Measurements from ENCODE around the gene PDLIM1. TPM values are rescaled to one million over a fixed set of nuclear protein-coding genes. Genes with fewer than 3 reads are reported as not detected.

Gene PDLIM1
- total and polyA plus RNA-seq, 5 donors, result 159 to 227 (median 172) TPM

DNA sequence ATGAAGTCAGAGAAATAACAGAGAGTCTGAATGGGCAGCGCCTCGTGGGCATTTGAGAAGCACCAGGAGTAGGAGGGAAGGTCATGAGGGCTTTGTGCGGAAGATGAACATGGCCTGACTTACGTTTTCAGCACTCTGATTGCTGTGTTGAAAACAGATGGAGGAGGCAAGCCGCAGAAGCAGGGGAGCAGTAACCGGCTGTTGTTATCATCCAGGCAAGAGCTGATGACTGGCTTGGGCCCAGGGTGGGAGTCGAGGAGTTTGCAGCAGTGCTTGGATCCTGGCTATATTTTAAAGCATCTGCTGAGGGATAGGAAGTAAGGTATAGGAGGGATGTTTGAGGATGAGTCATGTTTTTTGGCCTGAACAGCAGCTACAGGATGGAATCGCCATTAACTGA is 12.7 kb upstream of the PDLIM1 start:
- intact Hi-C loops (cut with DNase I), result no loop called here
- DNase-seq, result no peak
- Histone ChIP-seq H3K4me3 (ENCODE audit: low read length) (no peak overlapping the region), H3K27me3 (ENCODE audit: control insufficient read depth, insufficient read depth) (no peaks in the 10 kb centered on the region), H3K27ac (ENCODE audit: low read length) (no peak overlapping the region), H3K4me1 (ENCODE audit: control insufficient read depth, insufficient read depth, low read length) (peaks cover 2% of the 10 kb centered on the region), H3K9me3 (ENCODE audit: control insufficient read depth, low read length) (no peaks in the 10 kb centered on the region)
- ATAC-seq, result no peak
- 49% methylated on average over 8 of the region's 8 CpGs for WGBS

DNA sequence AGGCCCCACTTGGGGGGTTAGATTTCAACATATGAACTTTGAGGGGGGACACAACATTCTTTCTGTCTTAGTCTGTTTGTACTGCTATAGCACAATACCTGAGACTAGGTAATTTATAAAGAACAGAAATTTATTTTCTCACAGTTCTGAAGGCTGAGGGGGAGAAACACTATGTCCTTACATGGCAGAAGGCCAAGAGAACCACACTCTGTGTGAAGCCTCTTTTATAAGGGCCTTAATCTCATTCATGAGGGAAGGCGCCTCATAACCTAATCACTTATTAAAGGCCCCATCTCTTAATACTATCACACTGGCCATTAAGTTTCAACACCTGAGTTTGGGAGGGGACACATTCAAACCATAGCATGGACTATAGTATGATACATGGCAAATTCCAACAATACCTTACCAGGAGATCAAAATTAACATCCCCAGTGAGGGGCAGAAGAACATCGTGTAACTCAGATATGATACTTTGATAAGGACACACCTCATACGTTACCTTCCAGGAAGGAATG is 9.3 kb upstream of the PDLIM1 start:
- DNase-seq (no peak), ATAC-seq (no peak)
- Histone ChIP-seq H3K4me3 (ENCODE audit: low read length) (no peak overlapping the region), H3K9me3 (ENCODE audit: control insufficient read depth, low read length) (no peaks in the 10 kb centered on the region), H3K4me1 (ENCODE audit: control insufficient read depth, insufficient read depth, low read length) (peaks cover 3% of the 10 kb centered on the region), H3K27me3 (ENCODE audit: control insufficient read depth, insufficient read depth) (no peaks in the 10 kb centered on the region), H3K27ac (ENCODE audit: low read length) (no peak overlapping the region)
- WGBS, result 71% methylated on average over 3 of the region's 3 CpGs
- intact Hi-C loops (cut with DNase I), result no loop called here

DNA sequence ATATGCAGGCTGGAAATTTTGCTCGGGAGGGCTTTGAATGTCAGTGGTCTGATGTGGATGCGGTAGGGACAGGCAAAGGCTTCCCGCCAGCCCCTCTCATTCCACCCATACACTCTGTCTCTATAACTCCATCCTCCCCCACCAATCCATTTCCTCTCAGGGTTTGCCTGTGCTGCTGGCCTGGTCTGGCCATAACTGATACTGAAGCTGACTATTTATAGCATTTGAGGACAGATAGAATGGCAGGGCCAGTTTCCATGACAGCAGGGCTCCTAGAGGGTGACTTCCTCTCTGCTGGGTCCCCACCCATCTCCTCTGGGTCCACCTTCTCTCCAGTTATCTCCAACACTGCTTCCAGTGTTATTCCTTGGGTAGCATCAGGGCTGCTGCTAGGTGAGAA is 6.6 kb upstream of the PDLIM1 start:
- H3K9me3 ChIP-seq (ENCODE audit: control insufficient read depth, low read length), result no peaks in the 10 kb centered on the region
- 52% methylated on average over 3 of the region's 3 CpGs for WGBS
- peak; percentile 64 to 79 for ATAC-seq
- no peak overlapping the region for H3K27ac ChIP-seq (ENCODE audit: low read length)
- H3K4me3 ChIP-seq (ENCODE audit: low read length), result no peak overlapping the region
- intact Hi-C loops (cut with DNase I), result no loop called here
- peak in 1 of 3 donors; percentile 38 for DNase-seq
- H3K27me3 ChIP-seq (ENCODE audit: control insufficient read depth, insufficient read depth), result no peaks in the 10 kb centered on the region
- peaks cover 3% of the 10 kb centered on the region for H3K4me1 ChIP-seq (ENCODE audit: control insufficient read depth, insufficient read depth, low read length)

DNA sequence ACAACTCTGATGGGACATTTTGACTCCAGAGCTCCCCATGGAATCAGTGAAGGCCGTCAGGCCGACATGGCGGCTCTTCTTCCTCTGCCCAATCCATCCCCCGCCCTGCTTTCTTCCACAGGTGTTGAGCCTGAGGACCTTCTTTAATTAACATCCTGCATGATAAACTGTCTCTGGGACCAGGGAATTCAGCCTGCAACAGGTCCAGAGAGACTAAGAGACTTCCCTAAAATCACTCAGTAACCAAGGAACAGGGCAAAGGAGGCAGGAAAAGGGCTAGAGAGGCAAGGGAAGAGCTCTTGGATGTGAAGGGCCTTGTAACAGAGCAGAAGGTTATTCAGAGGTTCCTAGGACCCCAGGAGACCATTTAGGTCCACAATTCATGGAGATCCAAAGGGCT is 6.0 kb upstream of the PDLIM1 start:
- peak overlapping the region; percentile 30 for H3K27ac ChIP-seq (ENCODE audit: low read length)

DNA sequence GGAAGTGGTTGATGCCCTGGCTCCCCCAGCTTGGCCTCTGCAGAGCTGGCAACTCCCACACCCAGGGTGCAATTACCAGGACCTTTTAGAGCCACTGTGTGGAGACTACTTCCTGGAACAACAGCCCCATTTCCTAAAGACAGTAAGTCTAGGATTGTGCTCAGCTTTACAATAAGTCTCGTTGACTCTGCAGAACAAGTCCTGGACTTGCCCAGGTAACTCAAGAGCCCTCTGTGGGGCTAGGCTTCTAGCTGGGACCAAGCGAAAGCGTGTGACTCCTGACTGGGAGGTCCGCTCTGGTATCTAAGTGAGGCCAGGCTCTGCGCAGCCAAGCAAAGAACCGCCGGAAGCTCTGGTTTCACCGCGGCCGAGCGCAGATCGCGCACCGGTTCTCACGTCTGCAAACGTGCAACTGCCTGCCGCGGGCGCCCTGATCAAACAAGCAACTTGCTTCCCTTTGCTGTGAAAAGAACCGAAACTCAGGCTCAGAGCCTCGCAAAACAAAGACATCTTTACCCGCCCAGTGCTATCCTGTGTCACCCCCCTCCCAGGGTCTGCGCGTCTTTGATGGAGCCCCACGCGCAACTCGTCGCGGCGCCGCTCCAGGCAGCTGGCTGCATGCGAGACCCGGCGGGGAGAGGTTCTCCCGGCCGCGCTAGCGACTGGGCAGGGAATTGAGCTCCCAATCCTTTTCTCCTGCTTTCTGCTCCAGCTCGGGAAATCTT is 4.4 kb upstream of the PDLIM1 start:
- ATAC-seq, result peak; percentile 23 to 32
- peak; percentile 38 to 79 (median 75) for DNase-seq
- peak overlapping the region; percentile 20 for H3K27ac ChIP-seq (ENCODE audit: low read length)
- intact Hi-C loops (cut with DNase I), result no loop called here
- H3K27me3 ChIP-seq (ENCODE audit: control insufficient read depth, insufficient read depth), result no peaks in the 10 kb centered on the region
- H3K9me3 ChIP-seq (ENCODE audit: control insufficient read depth, low read length), result no peaks in the 10 kb centered on the region
- H3K4me1 ChIP-seq (ENCODE audit: control insufficient read depth, insufficient read depth, low read length), result peaks cover 3% of the 10 kb centered on the region
- WGBS, result 4% methylated on average over 39 of the region's 39 CpGs
- peak overlapping the region; percentile 31 for H3K4me3 ChIP-seq (ENCODE audit: low read length)

More for the DNA sequence above, 6.0 kb upstream of the PDLIM1 start:
- H3K9me3 ChIP-seq (ENCODE audit: control insufficient read depth, low read length), result no peaks in the 10 kb centered on the region
- H3K27me3 ChIP-seq (ENCODE audit: control insufficient read depth, insufficient read depth), result no peaks in the 10 kb centered on the region
- H3K4me1 ChIP-seq (ENCODE audit: control insufficient read depth, insufficient read depth, low read length), result peaks cover 3% of the 10 kb centered on the region
- DNase-seq (peak in 1 of 3 donors; percentile 44), ATAC-seq (no peak)
- 95% methylated on average over 4 of the region's 4 CpGs for WGBS
- H3K4me3 ChIP-seq (ENCODE audit: low read length), result no peak overlapping the region
- intact Hi-C loops (cut with DNase I), result no loop called here

DNA sequence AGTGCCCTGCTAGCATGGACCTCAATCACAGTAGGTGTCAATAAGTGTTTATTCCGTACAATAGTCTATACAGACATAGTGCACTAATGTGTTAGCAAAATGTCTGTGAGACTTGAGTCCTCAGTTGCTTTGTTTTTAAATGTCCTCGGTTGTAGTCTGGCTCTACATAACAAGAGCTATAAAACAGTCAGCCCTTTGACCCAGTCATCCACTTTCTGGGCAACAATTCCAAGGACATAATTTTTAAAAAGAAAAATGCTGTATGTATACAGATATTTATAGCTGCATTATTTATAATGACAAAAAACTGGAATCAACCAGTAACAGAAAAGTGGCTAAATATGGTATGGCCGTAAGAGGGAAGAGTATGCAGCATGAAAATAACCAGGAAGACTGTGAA is 2.8 kb upstream of the PDLIM1 start:
- no peak for DNase-seq
- ATAC-seq, result no peak
- intact Hi-C loops (cut with DNase I), result loop anchor here in 1 of 4 donors (5.0 kb wide), 1 partner anchor 46 kb away; no protein-coding TSS in a partner anchor
- Histone ChIP-seq H3K9me3 (ENCODE audit: control insufficient read depth, low read length) (no peaks in the 10 kb centered on the region), H3K27ac (ENCODE audit: low read length) (no peak overlapping the region), H3K4me3 (ENCODE audit: low read length) (no peak overlapping the region), H3K27me3 (ENCODE audit: control insufficient read depth, insufficient read depth) (no peaks in the 10 kb centered on the region), H3K4me1 (ENCODE audit: control insufficient read depth, insufficient read depth, low read length) (peaks cover 3% of the 10 kb centered on the region)
- 86% methylated on average over 3 of the region's 3 CpGs for whole genome bisulfite sequencing

DNA sequence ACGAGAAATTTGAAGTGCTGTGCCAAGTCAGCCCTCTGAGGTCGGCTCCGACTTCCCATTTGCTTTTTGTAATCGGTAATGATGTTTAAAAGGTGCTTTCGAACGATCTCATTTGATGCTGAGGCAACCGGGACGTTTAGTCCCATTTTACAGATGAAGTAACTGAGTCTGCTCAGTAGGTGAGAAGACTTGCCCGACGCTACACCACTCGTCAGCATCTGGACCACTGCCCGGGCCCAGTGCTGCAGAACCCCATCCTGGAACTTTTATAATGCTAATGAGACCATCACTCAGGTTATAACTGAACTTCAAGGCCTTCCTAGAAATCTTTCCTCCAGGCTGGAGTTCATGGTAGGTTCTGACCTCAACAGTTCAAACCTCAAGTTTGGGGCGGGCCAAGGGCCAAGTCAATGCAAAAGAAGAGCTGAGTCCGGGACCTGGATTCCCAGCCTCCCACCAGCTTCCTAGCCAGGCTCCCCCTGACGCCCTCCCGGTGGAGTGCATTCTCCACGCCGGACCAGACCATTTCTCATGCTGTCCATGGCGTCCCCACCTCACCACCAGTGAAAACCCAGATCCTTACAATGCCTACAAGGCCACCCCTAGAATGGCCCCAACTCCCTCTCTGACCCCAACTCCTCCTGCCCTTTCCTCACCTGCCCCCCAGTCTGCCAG is 699 bp upstream of the PDLIM1 start:
- no peak for DNase-seq
- 62% methylated on average over 19 of the region's 19 CpGs for WGBS
- no peak for ATAC-seq
- Histone ChIP-seq H3K4me3 (ENCODE audit: low read length) (peak overlapping the region; percentile 72), H3K27ac (ENCODE audit: low read length) (peak overlapping the region; percentile 9), H3K4me1 (ENCODE audit: control insufficient read depth, insufficient read depth, low read length) (peaks cover 7% of the 10 kb centered on the region), H3K27me3 (ENCODE audit: control insufficient read depth, insufficient read depth) (no peaks in the 10 kb centered on the region), H3K9me3 (ENCODE audit: control insufficient read depth, low read length) (no peaks in the 10 kb centered on the region)
- intact Hi-C loops (cut with DNase I), result loop anchor here in 1 of 4 donors (5.0 kb wide), 1 partner anchor 44 kb away; no protein-coding TSS in a partner anchor

DNA sequence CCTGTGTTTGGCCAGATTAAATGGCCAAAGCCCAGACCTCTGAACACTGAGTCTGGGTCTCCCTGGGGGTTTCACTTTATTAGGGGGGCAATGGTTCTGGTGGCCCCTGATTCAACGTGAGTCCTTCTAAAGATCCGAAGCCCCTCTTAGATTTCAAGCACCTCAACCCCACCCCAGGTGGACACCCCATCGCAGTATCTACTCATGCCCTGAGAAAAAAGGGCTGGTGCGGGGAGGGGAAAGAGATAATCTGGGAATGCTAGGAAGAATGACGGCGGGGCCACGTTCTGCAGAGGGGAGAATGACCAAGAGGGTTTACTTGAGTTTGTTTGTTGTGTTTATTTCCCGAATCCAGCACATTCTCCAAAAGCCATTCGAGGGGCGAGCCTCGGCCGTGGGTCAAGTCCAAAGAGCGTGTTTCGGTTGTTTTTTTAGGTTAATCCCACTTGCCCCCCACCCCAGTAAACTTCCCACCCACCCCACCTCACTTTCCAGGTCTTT is 832 bp downstream of the PDLIM1 start:
- Histone ChIP-seq H3K4me3 (ENCODE audit: low read length) (peak overlapping the region; percentile 72), H3K9me3 (ENCODE audit: control insufficient read depth, low read length) (no peaks in the 10 kb centered on the region), H3K27me3 (ENCODE audit: control insufficient read depth, insufficient read depth) (no peaks in the 10 kb centered on the region), H3K27ac (ENCODE audit: low read length) (peak overlapping the region; percentile 81), H3K4me1 (ENCODE audit: control insufficient read depth, insufficient read depth, low read length) (peaks cover 13% of the 10 kb centered on the region)
- ATAC-seq, result no peak
- 10% methylated on average over 14 of the region's 14 CpGs for WGBS
- intact Hi-C loops (cut with DNase I), result loop anchor here in 2 of 4 donors (5.0 kb wide), 1 partner anchor 43 kb away; no protein-coding TSS in a partner anchor
- DNase-seq, result no peak

DNA sequence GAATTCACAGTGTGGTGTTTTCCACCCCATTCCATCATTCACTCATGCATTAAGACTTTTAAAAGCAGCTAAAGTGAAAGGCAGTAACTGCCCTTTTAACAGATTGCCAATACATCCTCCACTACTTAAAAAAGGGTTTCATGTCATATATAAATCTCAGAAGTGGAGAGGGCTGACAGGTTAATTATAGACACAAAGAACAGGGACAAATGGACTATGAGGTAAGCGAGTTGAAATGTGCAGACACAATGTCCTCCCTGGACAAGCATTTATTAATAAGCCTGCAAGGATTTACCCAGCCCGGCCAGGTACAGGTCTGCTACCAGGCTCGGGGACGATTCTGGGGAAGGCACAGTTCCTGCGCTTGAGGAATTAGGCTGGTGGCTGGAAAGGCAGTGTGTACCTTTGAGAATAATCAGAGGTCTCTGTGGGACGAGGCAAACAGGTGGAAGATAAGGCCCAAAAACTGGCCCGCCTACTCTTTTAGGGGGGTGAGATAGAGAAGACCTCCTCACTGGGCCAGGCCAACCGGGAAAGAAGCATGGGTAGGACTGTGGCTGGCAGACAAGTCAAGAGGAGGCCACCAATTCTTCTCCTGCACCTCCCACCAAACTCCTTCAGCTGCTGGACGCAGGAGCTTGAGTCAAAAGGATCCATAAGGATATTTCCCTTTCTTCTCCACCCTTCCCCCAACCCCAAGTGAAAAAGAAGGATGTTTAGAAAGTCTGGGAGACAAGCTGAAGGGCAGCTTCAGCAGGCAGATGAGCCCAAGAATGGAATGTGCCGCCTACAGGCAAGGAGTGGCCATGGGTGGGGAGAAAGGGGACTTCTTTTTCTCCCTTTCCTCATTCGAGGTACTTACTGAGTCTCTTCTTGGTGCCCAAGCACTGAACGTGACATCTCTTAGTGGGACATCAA is 1.5 kb downstream of the PDLIM1 start:
- Histone ChIP-seq H3K9me3 (ENCODE audit: control insufficient read depth, low read length) (no peaks in the 10 kb centered on the region), H3K27ac (ENCODE audit: low read length) (peak overlapping the region; percentile 81), H3K4me3 (ENCODE audit: low read length) (peak overlapping the region; percentile 72), H3K27me3 (ENCODE audit: control insufficient read depth, insufficient read depth) (no peaks in the 10 kb centered on the region), H3K4me1 (ENCODE audit: control insufficient read depth, insufficient read depth, low read length) (peaks cover 17% of the 10 kb centered on the region)
- ATAC-seq, result peak; percentile 8 to 17
- no peak for DNase-seq
- intact Hi-C loops (cut with DNase I), result loop anchor here in 1 of 4 donors (5.0 kb wide), 1 partner anchor 42 kb away; no protein-coding TSS in a partner anchor
- WGBS, result 39% methylated on average over 12 of the region's 12 CpGs

DNA sequence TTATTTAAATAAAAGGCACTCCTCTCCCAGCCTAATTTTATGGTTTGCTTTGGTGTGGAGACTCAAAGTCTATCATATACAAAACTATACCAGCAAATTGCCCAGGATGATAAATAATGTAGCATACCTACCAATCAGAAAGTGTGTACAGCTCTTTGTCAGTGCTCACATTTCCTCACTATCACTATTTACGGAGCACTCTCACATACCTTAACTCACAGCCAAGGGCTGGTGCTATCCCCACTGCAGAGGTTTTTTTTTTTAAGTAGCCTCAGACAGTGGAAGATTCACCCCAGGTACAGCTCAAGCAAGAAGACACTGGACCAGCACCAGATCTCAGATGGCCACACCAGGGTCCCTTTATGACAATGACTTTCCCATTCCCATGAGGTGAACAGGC is 2.5 kb downstream of the PDLIM1 start:
- Histone ChIP-seq H3K27me3 (ENCODE audit: control insufficient read depth, insufficient read depth) (no peaks in the 10 kb centered on the region), H3K4me1 (ENCODE audit: control insufficient read depth, insufficient read depth, low read length) (peaks cover 18% of the 10 kb centered on the region), H3K9me3 (ENCODE audit: control insufficient read depth, low read length) (no peaks in the 10 kb centered on the region), H3K27ac (ENCODE audit: low read length) (peak overlapping the region; percentile 85), H3K4me3 (ENCODE audit: low read length) (peak overlapping the region; percentile 72)
- DNase-seq (no peak), ATAC-seq (no peak)
- WGBS, result 45% methylated on average over 1 of the region's 1 CpG
- intact Hi-C loops (cut with DNase I), result loop anchor here in 1 of 4 donors (5.0 kb wide), 1 partner anchor 41 kb away; no protein-coding TSS in a partner anchor
